ENCODE results near the gene PRR9.
"Not testable (repeated sequence)": the region's sequence is repeated elsewhere in the genome, so short reads cannot be mapped to it uniquely, and the experiment has no call there.

Gene PRR9

GRCh38 chr1:153217212-153217611, at the start of gene PRR9:
Gene PRR9 (plus strand): TSS chr1:153217584. CDS start chr1:153218145, 561 bp downstream.
- no peak for DNase-seq (ENCODE audit: low spot score)

GRCh38 chr1:153168686-153169085, 48.7 kb upstream of the PRR9 start:
- DNase-seq (ENCODE audit: low spot score), result no peak

GRCh38 chr1:153174624-153175023, 42.8 kb upstream of the PRR9 start:
- no peak for DNase-seq (ENCODE audit: low spot score)

GRCh38 chr1:153178922-153179321, 38.5 kb upstream of the PRR9 start:
- DNase-seq (ENCODE audit: low spot score), result no peak

- no peak for DNase-seq (ENCODE audit: low spot score)
Measured at GRCh38 chr1:153180556-153180955, 36.8 kb upstream of the PRR9 start.

GRCh38 chr1:153188301-153188700, 29.1 kb upstream of the PRR9 start:
- not testable (repeated sequence) for DNase-seq (ENCODE audit: low spot score)

- DNase-seq (ENCODE audit: low spot score), result no peak
Measured at GRCh38 chr1:153190373-153190772, 27.0 kb upstream of the PRR9 start.

GRCh38 chr1:153192697-153193096, 24.7 kb upstream of the PRR9 start:
- no peak for DNase-seq (ENCODE audit: low spot score)

- no peak for DNase-seq (ENCODE audit: low spot score)
Measured at GRCh38 chr1:153194331-153195050, 22.9 kb upstream of the PRR9 start.

GRCh38 chr1:153195216-153195615, 22.2 kb upstream of the PRR9 start:
- DNase-seq (ENCODE audit: low spot score), result no peak

GRCh38 chr1:153202006-153202405, 15.4 kb upstream of the PRR9 start:
- no peak for DNase-seq (ENCODE audit: low spot score)

GRCh38 chr1:153203130-153203529, 14.3 kb upstream of the PRR9 start, which contains the start of gene LELP1:
Gene LELP1 (plus strand): TSS chr1:153203430. CDS start chr1:153204708, 1,278 bp downstream.
- DNase-seq (ENCODE audit: low spot score), result no peak

GRCh38 chr1:153206631-153207030, 10.8 kb upstream of the PRR9 start:
- no peak for DNase-seq (ENCODE audit: low spot score)

GRCh38 chr1:153210206-153210605, 7.2 kb upstream of the PRR9 start:
- DNase-seq (ENCODE audit: low spot score), result no peak

GRCh38 chr1:153212201-153212600, 5.2 kb upstream of the PRR9 start:
- DNase-seq (ENCODE audit: low spot score), result no peak

GRCh38 chr1:153213519-153213918, 3.9 kb upstream of the PRR9 start:
- DNase-seq (ENCODE audit: low spot score), result no peak

- DNase-seq (ENCODE audit: low spot score), result no peak
Measured at GRCh38 chr1:153217744-153218416, 496 bp downstream of the PRR9 start.

- DNase-seq (ENCODE audit: low spot score), result no peak
Measured at GRCh38 chr1:153220606-153221303, 3.4 kb downstream of the PRR9 start.

GRCh38 chr1:153223040-153223891, 5.9 kb downstream of the PRR9 start:
- peak; percentile 52 for DNase-seq (ENCODE audit: low spot score)

- DNase-seq (ENCODE audit: low spot score), result no peak
Measured at GRCh38 chr1:153227810-153228209, 10.4 kb downstream of the PRR9 start.

- DNase-seq (ENCODE audit: low spot score), result no peak
Measured at GRCh38 chr1:153228491-153228890, 11.1 kb downstream of the PRR9 start.
